SU-DHL-6 (cell line): ENCODE data around the gene GPC3.

Experiments used
- H2AFZ ChIP-seq: fragments of 200-600 bp; sonication (generic); 2 replicates; pipeline ENCODE4 v1.6.1; 2014; ENCODE audit warnings: low read depth, mild to moderate bottlenecking, moderate library complexity, mixed read lengths, antibody characterized with exemption, low read length; ENCODE audit not compliant: severe bottlenecking
- H3F3A ChIP-seq: fragments of 200-600 bp; shearing (Covaris generic); 2 replicates; pipeline ENCODE4 v1.6.0; 2016; ENCODE audit warnings: antibody characterized with exemption, mild to moderate bottlenecking; ENCODE audit not compliant: insufficient read depth
- H3K27ac ChIP-seq: fragments of 200-600 bp; sonication (generic); 2 replicates; pipeline ENCODE4 v1.5.1; 2016; ENCODE audit warnings: low read depth, mild to moderate bottlenecking, low read length, moderate library complexity, mixed read lengths
- H3K27me3 ChIP-seq: fragments of 200-600 bp; sonication (generic), shearing (Covaris generic); 2 replicates; pipeline ENCODE4 v1.6.0; 2014; ENCODE audit warnings: mild to moderate bottlenecking, low read length
- H3K36me3 ChIP-seq: fragments of 200-600 bp; sonication (generic); 2 replicates; pipeline ENCODE4 v1.6.1; 2014; ENCODE audit warnings: mild to moderate bottlenecking, low read length, mixed read lengths
- H3K4me2 ChIP-seq: fragments of 300-600, 200-600 bp; shearing (Covaris generic), sonication (generic); 2 replicates; pipeline ENCODE4 v1.6.0; 2014; ENCODE audit warnings: low read length, low read depth, mild to moderate bottlenecking; ENCODE audit not compliant: poor library complexity, severe bottlenecking
- H3K4me3 ChIP-seq: fragments of 200-600 bp; sonication (generic); 2 replicates; pipeline ENCODE4 v1.5.1; 2014; ENCODE audit warnings: antibody characterized with exemption, low read length, mild to moderate bottlenecking, mixed read lengths; ENCODE audit not compliant: insufficient read depth, poor library complexity, severe bottlenecking
- H3K79me2 ChIP-seq: fragments of 200-600 bp; sonication (generic); 2 replicates; pipeline ENCODE4 v1.6.1; 2014; ENCODE audit warnings: mild to moderate bottlenecking, low read length, moderate library complexity; ENCODE audit not compliant: insufficient read depth
- H3K9ac ChIP-seq: fragments of 200-600 bp; sonication (generic); 2 replicates; pipeline ENCODE4 v1.7.0; 2014; ENCODE audit warnings: mild to moderate bottlenecking, low read length
- H3K9me2 ChIP-seq: fragments of 200-600 bp; sonication (generic); replicated peaks from 2 replicates; pipeline ENCODE4 v1.6.1; 2014; ENCODE audit warnings: low read length; ENCODE audit not compliant: insufficient read depth
- H3K9me3 ChIP-seq: fragments of 200-600 bp; sonication (generic); 2 replicates; pipeline ENCODE4 v1.6.1; 2014; ENCODE audit warnings: low read length, mixed read lengths; ENCODE audit not compliant: insufficient read depth
- H4K20me1 ChIP-seq: fragments of 200-600 bp; sonication (generic); 2 replicates; pipeline ENCODE4 v1.6.1; 2014; ENCODE audit warnings: low read depth, mild to moderate bottlenecking, antibody characterized with exemption, low read length, moderate library complexity, mixed read lengths
- EZH2phosphoT487 ChIP-seq: fragments of 200-600 bp; sonication (generic), shearing (Covaris generic); conservative IDR thresholded peaks from 2 replicates; pipeline ENCODE4 v1.6.1; 2018; ENCODE audit warnings: mild to moderate bottlenecking, antibody characterized with exemption, low read length, moderate library complexity, mixed read lengths
- TF ChIP-seq, protein P1 (sequence below): fragments of 200-600 bp; sonication (generic); IDR thresholded peaks from one replicate; pipeline ENCODE4 v1.5.1; 2017; ENCODE audit warnings: antibody characterized with exemption, mild to moderate bottlenecking, low read length, moderate library complexity; ENCODE audit not compliant: insufficient read depth, poor library complexity, severe bottlenecking

GPC3 gene

DNA sequence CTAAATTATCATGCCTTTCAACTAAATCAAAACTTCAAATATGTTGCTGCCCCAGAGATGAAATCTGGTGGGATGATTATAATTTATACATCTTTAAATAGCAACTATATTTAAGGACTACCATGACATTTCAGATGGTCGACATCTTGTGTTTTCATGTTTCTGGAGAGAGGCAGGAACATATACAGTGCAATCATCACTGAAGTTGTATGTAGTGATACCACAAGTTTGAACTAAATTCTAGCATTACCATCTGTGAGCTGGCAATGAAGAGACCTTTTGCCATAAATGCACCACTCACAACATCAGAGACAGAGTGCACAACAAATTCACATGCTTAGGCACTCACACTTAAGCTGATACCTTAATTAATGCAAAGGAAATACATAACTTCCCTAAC, 373.7 kb downstream of the GPC3 start:
- H3K9me2 ChIP-seq, result no peaks in the 10 kb centered on the region
- H3K4me2 ChIP-seq, result no peak overlapping the region
- H3K4me3 ChIP-seq, result no peak overlapping the region
- no peaks in the 10 kb centered on the region for H3F3A ChIP-seq
- no peaks in the 10 kb centered on the region for H3K9me3 ChIP-seq
- H3K27ac ChIP-seq, result no peak overlapping the region
- H3K27me3 ChIP-seq, result no peaks in the 10 kb centered on the region
- H4K20me1 ChIP-seq, result no peaks in the 10 kb centered on the region
- H3K36me3 ChIP-seq, result no peaks in the 10 kb centered on the region
- no peak overlapping the region for H2AFZ ChIP-seq
- TF ChIP-seq, protein P1, sequence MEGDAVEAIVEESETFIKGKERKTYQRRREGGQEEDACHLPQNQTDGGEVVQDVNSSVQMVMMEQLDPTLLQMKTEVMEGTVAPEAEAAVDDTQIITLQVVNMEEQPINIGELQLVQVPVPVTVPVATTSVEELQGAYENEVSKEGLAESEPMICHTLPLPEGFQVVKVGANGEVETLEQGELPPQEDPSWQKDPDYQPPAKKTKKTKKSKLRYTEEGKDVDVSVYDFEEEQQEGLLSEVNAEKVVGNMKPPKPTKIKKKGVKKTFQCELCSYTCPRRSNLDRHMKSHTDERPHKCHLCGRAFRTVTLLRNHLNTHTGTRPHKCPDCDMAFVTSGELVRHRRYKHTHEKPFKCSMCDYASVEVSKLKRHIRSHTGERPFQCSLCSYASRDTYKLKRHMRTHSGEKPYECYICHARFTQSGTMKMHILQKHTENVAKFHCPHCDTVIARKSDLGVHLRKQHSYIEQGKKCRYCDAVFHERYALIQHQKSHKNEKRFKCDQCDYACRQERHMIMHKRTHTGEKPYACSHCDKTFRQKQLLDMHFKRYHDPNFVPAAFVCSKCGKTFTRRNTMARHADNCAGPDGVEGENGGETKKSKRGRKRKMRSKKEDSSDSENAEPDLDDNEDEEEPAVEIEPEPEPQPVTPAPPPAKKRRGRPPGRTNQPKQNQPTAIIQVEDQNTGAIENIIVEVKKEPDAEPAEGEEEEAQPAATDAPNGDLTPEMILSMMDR, result no peak
- TF ChIP-seq EZH2phosphoT487, result no peak
- H3K79me2 ChIP-seq, result no peaks in the 10 kb centered on the region
- no peak overlapping the region for H3K9ac ChIP-seq

DNA sequence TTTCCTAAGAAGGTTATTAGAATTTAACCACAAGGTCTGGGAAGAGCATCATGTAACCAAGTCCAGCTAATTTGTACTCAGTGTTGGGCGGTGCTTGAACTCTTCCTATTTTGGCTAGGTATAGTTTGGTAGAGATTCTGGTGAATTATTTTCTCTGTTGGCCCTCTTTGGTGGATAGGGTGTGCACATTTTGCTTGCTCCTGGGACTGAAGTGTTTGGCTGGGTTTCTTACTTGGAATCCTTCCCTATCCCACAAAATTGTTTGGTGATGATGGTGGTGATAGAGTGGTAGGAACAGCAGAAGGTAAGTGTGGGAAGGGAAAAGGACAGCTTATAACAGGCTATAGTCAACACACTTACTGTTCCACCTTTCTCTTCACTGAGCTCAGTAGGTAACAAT, 375.3 kb downstream of the GPC3 start:
- TF ChIP-seq, protein P1, result no peak
- TF ChIP-seq EZH2phosphoT487, result no peak
- Histone ChIP-seq H3K9me2 (no peaks in the 10 kb centered on the region), H3K9ac (no peak overlapping the region), H3K36me3 (no peaks in the 10 kb centered on the region), H3K79me2 (no peaks in the 10 kb centered on the region), H3K4me2 (no peak overlapping the region), H2AFZ (no peak overlapping the region), H4K20me1 (no peaks in the 10 kb centered on the region), H3F3A (no peaks in the 10 kb centered on the region), H3K27me3 (no peaks in the 10 kb centered on the region), H3K9me3 (no peaks in the 10 kb centered on the region), H3K27ac (no peak overlapping the region), H3K4me3 (no peak overlapping the region)

DNA sequence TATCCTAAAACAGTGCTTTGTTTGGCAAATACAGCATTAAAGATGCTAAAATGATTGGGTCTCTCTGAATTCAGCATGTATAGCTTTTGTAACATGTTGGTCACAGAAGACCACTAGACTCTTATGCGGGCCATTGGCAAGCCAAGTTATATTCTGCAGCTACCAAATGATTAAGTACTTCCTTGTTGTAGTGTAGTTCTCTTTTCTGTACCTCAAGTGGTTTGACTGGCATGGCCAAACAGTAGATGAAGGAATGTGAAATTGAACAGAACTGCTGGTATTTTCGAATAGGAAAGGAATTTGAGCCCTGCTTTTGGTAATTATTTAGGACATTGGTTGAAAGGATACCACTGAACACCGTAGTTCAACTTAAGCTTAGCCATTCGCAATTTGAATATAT, 376.2 kb downstream of the GPC3 start:
- Histone ChIP-seq H3K27me3 (no peaks in the 10 kb centered on the region), H3K4me2 (no peak overlapping the region), H3F3A (no peaks in the 10 kb centered on the region), H3K9ac (no peak overlapping the region), H3K36me3 (no peaks in the 10 kb centered on the region), H2AFZ (no peak overlapping the region), H4K20me1 (no peaks in the 10 kb centered on the region), H3K4me3 (no peak overlapping the region), H3K9me3 (no peaks in the 10 kb centered on the region), H3K27ac (no peak overlapping the region), H3K9me2 (no peaks in the 10 kb centered on the region), H3K79me2 (no peaks in the 10 kb centered on the region)
- no peak for TF ChIP-seq EZH2phosphoT487
- TF ChIP-seq, protein P1, result no peak

DNA sequence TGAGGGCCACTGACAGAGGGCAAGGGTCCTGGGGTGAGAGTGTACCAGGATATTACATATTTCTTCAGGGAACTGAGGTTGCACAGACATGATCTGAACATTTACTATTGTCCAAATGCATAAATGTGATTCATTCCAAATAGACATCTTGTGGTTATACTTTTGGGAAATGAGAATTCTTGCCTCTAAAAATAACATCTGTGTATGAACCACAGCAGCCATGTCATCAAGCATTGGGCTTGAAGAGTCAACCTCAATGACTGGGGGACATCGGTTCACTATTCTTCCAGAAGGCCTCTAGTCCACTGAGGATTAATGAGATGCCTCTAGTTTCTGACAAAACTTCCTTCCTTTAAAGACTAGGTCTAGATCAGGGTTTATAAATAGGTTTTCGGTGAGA, 377.0 kb downstream of the GPC3 start:
- Histone ChIP-seq H3K4me2 (no peak overlapping the region), H3K4me3 (no peak overlapping the region), H3K9me3 (no peaks in the 10 kb centered on the region), H4K20me1 (no peaks in the 10 kb centered on the region), H3K79me2 (no peaks in the 10 kb centered on the region), H3K9me2 (no peaks in the 10 kb centered on the region), H3F3A (no peaks in the 10 kb centered on the region), H3K36me3 (no peaks in the 10 kb centered on the region), H3K27me3 (no peaks in the 10 kb centered on the region), H2AFZ (no peak overlapping the region), H3K9ac (no peak overlapping the region), H3K27ac (no peak overlapping the region)
- TF ChIP-seq EZH2phosphoT487, result no peak
- TF ChIP-seq, protein P1, result no peak
